OCI-LY7 (cell line): ENCODE data around the gene TMEM272. TPM values are rescaled to one million over a fixed set of nuclear protein-coding genes. Genes with fewer than 3 reads are reported as not detected.

Experiments used
- BruUV-seq: library from RNA; stranded (reverse); fragments of 400-500 nt; replicated peaks from 2 replicates; lab custom pipeline; 2021; lab: Mats Ljungman, UMichigan
- CTCF ChIA-PET: fragments of 300-600 bp; sonication (Branson Sonifier 250); formaldehyde crosslinking; loops from one replicate; lab custom pipeline; 2022; ENCODE audit warnings: antibody characterized with exemption; ENCODE audit not compliant: unreplicated experiment; lab: Charles Lee
- POLR2A ChIA-PET: fragments of 300-600 bp; sonication (Branson Sonifier 250); formaldehyde crosslinking; loops from one replicate; lab custom pipeline; 2022; ENCODE audit warnings: antibody characterized with exemption; lab: Charles Lee
- DNase-seq: peaks from one replicate; pipeline ENCODE4 v3.0.0-alpha.2; 2015; ENCODE audit warnings: low spot score
- H2AFZ ChIP-seq: fragments of 200-600 bp; sonication (generic), shearing (Covaris generic); 2 replicates; pipeline ENCODE4 v1.6.1; 2014; ENCODE audit warnings: mild to moderate bottlenecking, antibody characterized with exemption, low read length, moderate library complexity
- H3K27ac ChIP-seq: fragments of 200-600 bp; sonication (generic); 2 replicates; pipeline ENCODE4 v1.5.1; 2014; ENCODE audit warnings: mixed run types, low read depth, mild to moderate bottlenecking, moderate library complexity, low read length, inconsistent platforms; ENCODE audit not compliant: poor library complexity, severe bottlenecking
- H3K36me3 ChIP-seq: fragments of 200-600 bp; sonication (generic); 2 replicates; pipeline ENCODE4 v1.6.1; 2014; ENCODE audit warnings: mild to moderate bottlenecking, antibody characterized with exemption, low read length, moderate library complexity, mixed read lengths; ENCODE audit not compliant: insufficient read depth
- H3K4me1 ChIP-seq: fragments of 200-600 bp; sonication (generic); 2 replicates; pipeline ENCODE4 v1.5.1; 2014; ENCODE audit warnings: mild to moderate bottlenecking, low read length; ENCODE audit not compliant: insufficient read depth, poor library complexity, severe bottlenecking
- H3K4me2 ChIP-seq: fragments of 200-600 bp; sonication (generic); 2 replicates; pipeline ENCODE4 v1.6.1; 2014; ENCODE audit warnings: mild to moderate bottlenecking, low read length
- H3K4me3 ChIP-seq: fragments of 200-600 bp; sonication (generic); 2 replicates; pipeline ENCODE4 v1.5.1; 2014; ENCODE audit warnings: mild to moderate bottlenecking, low read depth, low read length; ENCODE audit not compliant: poor library complexity, severe bottlenecking
- H3K79me2 ChIP-seq: fragments of 200-600 bp; sonication (generic); 2 replicates; pipeline ENCODE4 v1.6.1; 2016; ENCODE audit warnings: low read depth, mild to moderate bottlenecking, low read length, moderate library complexity, mixed read lengths; ENCODE audit not compliant: insufficient read depth
- H3K9me2 ChIP-seq: fragments of 200-600 bp; sonication (generic); 2 replicates; pipeline ENCODE4 v1.6.1; 2016; ENCODE audit warnings: mild to moderate bottlenecking, low read length, mixed read lengths; ENCODE audit not compliant: insufficient read depth
- H3K9me3 ChIP-seq: fragments of 200-600 bp; sonication (generic); 2 replicates; pipeline ENCODE4 v1.6.1; 2014; ENCODE audit warnings: mild to moderate bottlenecking, mixed run types, low read length, mixed read lengths
- H4K20me1 ChIP-seq: fragments of 200-600 bp; sonication (generic); 2 replicates; pipeline ENCODE4 v1.6.1; 2014; ENCODE audit warnings: mild to moderate bottlenecking, antibody characterized with exemption, low read length, moderate library complexity, mixed read lengths; ENCODE audit not compliant: insufficient read depth
- EZH2phosphoT487 ChIP-seq: fragments of 200-600 bp; sonication (generic); IDR thresholded peaks from 2 replicates; pipeline ENCODE4 v1.6.1; 2018; ENCODE audit warnings: low read depth, borderline replicate concordance, mild to moderate bottlenecking, mixed run types, antibody characterized with exemption, low read length, moderate library complexity, mixed read lengths
- intact Hi-C: fragments of 100-400 bp; cut with micrococcal nuclease; formaldehyde crosslinking; loops from one replicate; pipeline ENCODE4 v1.10.0; 2022; ENCODE audit not compliant: unreplicated experiment
- total RNA-seq, 2 experiments: library from RNA; depleted of rRNA in 1 of 2; stranded (reverse); fragments of >200 nt in 1 of 2; shearing (Covaris generic) in 1 of 2; gene quantifications; 2 replicates each; pipeline ENCODE4 v1.2.3, GENCODE V29; 2014 to 2022
- TF ChIP-seq, protein P1 (sequence below): fragments of 200-600 bp; sonication (generic); conservative IDR thresholded peaks from 2 replicates; pipeline ENCODE4 v1.5.1; 2014; ENCODE audit warnings: mild to moderate bottlenecking, antibody characterized with exemption, low read length, moderate library complexity, mixed read lengths

TMEM272 gene
- total RNA-seq, 2 experiments from 2014 or later, result 0.41 to 0.46 TPM

DNA sequence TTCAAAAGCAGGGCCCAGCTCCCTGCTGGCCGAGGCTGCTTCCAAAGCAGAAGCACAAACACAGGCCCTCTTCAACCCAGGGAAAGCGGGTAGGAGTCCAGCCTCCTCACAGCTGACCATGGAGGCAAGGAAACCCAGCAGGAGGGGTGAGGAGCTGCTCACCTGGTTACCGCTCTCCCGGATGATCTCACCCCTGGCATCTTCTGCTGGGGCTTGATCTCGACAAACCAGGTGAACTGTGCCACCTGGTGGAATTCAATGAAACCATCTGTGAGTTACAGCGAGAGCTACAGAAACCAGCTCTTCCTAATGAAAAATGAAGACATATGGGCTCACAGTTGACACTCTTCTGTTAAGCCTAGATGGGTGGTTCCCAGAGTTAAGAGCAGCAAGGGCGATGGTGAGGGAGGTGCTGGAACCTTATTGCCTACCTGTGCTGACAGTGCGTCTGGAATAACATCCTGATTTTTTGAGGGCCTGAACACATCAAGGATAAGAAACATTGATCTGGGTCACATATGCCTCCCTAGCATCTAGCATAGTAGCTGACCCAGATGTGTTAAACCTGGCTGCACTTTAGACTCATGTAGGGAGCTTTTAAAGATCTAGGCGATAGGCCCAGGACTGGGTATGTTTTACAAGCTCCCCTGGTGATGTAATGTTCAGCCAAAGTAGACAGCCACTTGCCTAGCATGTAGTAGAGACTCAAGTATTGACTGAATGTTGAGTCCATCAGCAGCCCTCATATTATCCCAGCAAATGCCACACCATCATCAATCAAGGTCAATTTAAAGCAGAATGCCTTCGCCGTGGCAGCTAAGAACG lies 47.1 kb downstream of the TMEM272 start:
- H3K4me1 ChIP-seq, result peaks cover 88% of the 10 kb centered on the region
- peak overlapping the region; percentile 13; the same call in 1 of the 2 replicates for H3K4me2 ChIP-seq
- H3K27ac ChIP-seq, result no peak overlapping the region
- ChIA-PET POLR2A (interaction anchor here (0.6 to 2.3 kb wide), 8 partner anchors 12 to 348 kb away, joined by 3 to 17 read pairs (median 5); partner anchors contain the start of gene INTS6), CTCF (interaction anchor here (0.7 to 1.6 kb wide), 8 partner anchors 18 to 401 kb away, joined by 3 to 5 read pairs (median 4); no protein-coding TSS in a partner anchor)
- H2AFZ ChIP-seq, result no peak overlapping the region
- no peaks in the 10 kb centered on the region for H4K20me1 ChIP-seq
- no peaks in the 10 kb centered on the region for H3K79me2 ChIP-seq
- intact Hi-C loops, result loop anchor here (1.0 kb wide), 4 partner anchors 214 to 673 kb away; partner anchors contain the start of gene WDFY2
- TF ChIP-seq, protein P1, sequence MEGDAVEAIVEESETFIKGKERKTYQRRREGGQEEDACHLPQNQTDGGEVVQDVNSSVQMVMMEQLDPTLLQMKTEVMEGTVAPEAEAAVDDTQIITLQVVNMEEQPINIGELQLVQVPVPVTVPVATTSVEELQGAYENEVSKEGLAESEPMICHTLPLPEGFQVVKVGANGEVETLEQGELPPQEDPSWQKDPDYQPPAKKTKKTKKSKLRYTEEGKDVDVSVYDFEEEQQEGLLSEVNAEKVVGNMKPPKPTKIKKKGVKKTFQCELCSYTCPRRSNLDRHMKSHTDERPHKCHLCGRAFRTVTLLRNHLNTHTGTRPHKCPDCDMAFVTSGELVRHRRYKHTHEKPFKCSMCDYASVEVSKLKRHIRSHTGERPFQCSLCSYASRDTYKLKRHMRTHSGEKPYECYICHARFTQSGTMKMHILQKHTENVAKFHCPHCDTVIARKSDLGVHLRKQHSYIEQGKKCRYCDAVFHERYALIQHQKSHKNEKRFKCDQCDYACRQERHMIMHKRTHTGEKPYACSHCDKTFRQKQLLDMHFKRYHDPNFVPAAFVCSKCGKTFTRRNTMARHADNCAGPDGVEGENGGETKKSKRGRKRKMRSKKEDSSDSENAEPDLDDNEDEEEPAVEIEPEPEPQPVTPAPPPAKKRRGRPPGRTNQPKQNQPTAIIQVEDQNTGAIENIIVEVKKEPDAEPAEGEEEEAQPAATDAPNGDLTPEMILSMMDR, result peak; percentile 82
- TF ChIP-seq EZH2phosphoT487, result no peak
- peak; percentile 84 for DNase-seq
- no peaks in the 10 kb centered on the region for H3K9me3 ChIP-seq
- BruUV-seq, result no TSS peak
- H3K9me2 ChIP-seq, result no peaks in the 10 kb centered on the region
- no peak overlapping the region for H3K4me3 ChIP-seq
- H3K36me3 ChIP-seq, result no peaks in the 10 kb centered on the region

DNA sequence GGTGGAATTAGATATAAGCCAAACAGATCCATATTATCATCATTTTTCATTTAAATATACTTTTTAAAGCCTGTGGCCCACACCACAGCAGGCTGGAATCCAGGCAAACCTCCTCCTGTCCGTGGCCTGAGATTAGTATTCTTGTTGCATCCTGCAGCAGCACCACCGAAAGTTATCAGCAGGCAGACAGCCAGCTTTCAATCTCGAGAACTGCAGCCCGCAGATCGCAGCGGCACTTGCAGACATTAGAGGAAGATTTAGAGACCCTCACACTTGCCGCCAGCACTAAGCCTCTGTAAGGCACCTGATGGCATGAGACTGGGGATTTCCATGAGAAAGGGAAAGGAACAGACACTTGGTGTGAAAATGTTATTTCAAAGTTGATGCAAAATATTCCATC lies 48.4 kb downstream of the TMEM272 start:
- TF ChIP-seq EZH2phosphoT487, result no peak
- TF ChIP-seq, protein P1, result no peak
- intact Hi-C loops, result no loop called here
- Histone ChIP-seq H3K4me3 (no peak overlapping the region), H3K27ac (no peak overlapping the region), H3K36me3 (no peaks in the 10 kb centered on the region), H4K20me1 (no peaks in the 10 kb centered on the region), H3K9me2 (no peaks in the 10 kb centered on the region), H3K4me2 (no peak overlapping the region), H2AFZ (no peak overlapping the region), H3K4me1 (peaks cover 77% of the 10 kb centered on the region), H3K79me2 (no peaks in the 10 kb centered on the region), H3K9me3 (no peaks in the 10 kb centered on the region)
- CTCF ChIA-PET, result no interaction called here
- no peak for DNase-seq
- POLR2A ChIA-PET, result interaction anchor here (1.0 to 2.1 kb wide), 5 partner anchors 11 to 343 kb away, joined by 3 to 6 read pairs (median 4); partner anchors contain the start of gene INTS6
- BruUV-seq, result no TSS peak
